Measurements from ENCODE around the gene TRMU.
A peak's percentile ranks its signal among the peaks of the same experiment; 100 is the strongest.

TRMU gene

DNA sequence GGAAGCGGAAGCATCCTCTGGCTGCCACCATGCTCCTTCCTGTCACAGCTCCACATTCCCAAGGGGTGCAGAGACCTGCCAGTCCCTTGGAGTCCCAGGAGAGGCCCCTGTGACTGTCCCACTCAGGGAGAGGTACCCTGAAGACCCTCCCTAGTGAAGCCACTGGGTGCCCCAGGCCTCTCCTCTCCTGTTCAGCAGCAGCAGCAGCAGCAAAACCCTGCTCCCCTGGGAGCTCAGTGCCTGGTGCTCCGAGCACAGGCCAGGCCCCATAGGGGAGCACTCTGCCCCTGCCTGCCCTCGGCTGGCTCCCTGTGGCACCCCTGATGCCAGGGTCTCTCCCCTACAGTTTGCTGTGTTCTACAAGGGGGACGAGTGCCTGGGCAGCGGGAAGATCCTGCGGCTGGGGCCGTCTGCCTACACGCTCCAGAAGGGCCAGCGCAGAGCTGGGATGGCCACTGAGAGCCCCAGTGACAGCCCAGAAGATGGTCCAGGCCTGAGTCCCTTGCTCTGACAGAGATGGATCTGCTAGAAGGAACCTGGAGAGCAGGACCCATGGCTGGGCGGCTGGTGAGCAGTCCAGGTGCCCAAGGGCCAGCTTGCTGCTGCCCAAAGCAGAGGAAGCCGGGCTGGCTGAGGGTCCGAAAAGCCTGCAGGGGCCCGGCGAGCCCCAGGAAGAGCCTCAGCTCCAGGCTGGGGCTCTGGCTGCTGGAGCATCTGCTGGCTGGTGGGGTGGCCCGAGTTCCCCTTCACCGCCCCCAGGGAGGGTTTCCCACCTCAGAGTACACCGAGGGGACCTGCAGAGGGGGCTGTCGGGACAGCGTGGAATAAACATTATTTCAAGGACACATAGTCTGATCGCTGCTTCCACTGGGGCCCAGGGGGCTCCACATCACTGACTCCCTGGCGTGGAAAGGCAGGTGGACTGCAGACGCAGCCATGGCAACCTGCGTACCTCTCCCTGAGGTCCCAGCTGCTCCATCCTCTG is 21.3 kb downstream of the TRMU start:
- no peak for DNase-seq (ENCODE audit: low read depth)

GRCh38 chr22:46357711-46358520 is 22.4 kb downstream of the TRMU start:
- no peak for DNase-seq (ENCODE audit: low read depth)

GRCh38 chr22:46358766-46359165 is 23.3 kb downstream of the TRMU start:
- no peak for DNase-seq (ENCODE audit: low read depth)

DNA sequence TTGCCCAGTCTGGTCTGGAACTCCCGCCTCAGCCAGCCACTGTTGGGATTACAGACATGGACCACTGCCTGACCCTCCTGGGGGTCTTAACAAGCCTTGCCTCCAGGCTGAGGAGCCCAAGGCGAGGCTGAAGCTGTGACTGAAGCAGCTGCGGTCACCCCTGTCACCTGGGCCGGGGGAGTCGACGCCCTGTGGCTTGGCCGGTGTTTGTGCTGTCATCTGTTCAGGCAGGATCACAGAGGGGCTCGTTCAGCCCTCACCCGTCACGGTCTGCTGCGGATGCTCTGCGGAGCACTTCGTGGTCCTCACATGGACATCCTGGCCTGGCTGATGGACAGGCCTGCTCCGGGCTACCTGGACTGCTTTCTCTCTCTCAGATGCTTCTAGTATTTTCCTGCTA is 23.8 kb downstream of the TRMU start:
- no peak for DNase-seq (ENCODE audit: low read depth)

DNA sequence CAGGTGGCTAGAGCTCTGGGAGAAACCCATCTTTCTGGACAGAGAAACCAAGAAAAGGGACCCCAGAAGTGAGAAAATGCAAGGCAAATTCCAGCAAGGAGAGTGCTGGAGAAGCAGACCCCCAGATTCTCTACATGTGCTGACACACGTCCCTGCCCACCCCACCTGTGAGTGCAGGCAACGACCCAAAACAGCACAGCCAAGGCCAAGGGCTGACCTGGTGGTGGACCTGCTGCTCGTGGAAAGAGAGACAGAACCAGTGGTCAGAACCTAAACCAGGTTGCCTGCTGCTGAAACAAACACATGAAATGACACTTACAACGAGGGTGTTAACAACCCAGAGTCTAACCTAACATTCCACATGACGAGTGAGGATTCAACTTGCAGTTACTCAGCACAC is 24.6 kb downstream of the TRMU start:
- no peak for DNase-seq (ENCODE audit: low read depth)

- DNase-seq (ENCODE audit: low read depth): no peak
Observed at GRCh38 chr22:46360891-46361290, 25.4 kb downstream of the TRMU start.

DNA sequence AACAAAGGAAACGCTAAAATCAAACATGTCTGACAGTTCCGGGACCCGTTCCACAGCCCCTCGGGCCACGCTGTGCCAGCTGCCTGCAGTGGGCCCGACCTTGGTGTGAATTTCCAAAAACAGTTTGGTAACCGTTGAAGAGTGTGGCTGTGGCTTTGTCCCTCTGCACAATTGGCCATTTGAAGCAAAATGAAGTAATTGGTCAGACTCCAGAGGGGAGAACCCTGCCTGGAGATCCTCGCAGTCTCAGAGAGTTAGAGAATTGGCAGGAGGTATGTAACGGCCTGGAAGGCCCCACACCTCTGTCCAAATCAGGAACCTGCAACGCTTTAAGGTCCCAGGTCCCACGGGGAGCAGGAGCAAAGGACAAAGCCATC is 26.3 kb downstream of the TRMU start:
- no peak for DNase-seq (ENCODE audit: low read depth)

- DNase-seq (ENCODE audit: low read depth): no peak
Observed at GRCh38 chr22:46362203-46362933, 26.9 kb downstream of the TRMU start.

DNA sequence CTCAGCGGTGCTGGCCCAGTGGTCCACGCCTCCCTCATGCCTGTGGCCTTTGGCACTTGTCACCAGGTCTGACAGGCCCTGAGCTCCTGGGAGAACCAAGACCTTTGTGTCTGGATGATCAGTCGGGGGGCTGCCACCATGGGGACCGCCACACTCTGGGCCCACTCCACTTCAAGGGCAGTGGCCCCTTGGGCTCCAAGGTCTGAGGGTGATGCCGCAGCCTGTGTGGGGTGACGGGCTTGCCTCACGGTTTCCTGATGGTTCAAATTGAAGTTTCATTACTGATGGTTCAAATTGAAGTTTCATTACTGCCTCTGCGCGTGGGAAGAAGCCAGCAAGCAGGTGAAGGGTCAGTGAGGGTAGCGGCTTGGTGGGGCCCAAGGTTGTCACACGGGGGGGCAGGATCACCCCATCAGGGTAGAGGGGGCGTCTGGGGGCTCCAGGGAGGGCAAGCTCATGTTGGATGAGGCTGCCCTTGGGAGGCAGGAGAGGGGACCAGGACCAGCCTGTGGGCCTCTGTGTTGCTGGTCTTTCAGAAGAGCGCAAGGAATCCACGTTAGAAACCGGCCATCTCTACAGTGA is 27.5 kb downstream of the TRMU start:
- DNase-seq (ENCODE audit: low read depth): no peak

- DNase-seq (ENCODE audit: low read depth): no peak
Observed at GRCh38 chr22:46363611-46364321, 28.3 kb downstream of the TRMU start.

DNA sequence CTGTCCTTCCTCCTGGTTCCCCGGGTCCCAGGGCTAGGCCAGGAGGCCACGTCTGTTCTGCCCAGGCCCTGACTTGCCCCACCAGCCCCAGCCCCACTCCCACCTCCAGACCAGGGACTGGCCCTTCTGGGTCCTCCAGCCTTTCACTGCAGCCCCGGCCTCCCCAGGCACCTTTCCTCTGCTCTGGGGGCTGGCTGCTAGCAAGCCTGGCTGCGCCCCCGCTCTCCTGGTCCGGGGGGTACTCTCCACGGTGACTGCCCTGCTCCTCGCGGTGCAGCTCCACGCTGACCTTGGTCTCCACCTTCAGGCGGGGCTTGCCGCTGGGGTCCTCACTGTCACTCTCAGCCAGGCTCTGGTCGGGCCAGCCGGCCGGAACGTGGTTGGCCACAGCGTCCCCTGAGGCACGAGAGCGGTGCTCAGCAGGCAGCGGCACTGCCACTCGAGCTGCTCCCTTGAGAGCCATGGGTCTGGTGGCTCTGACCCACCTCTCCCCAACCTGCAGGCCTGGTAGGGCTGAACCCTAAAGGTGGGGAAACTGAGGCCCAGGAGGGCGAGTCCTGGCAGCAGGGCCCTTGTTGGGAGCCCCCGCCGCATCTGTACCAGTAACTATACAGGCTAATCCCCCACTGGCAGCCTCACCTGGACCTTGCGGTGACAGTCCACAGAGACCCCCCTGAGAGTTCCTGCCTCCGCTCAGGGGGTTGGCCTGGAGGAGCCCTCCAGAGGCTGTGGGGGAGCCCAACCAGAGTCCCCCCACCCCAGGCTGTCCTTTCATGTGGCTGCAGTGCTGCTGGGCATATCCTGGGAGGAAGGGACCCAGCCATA is 29.0 kb downstream of the TRMU start:
- no peak for DNase-seq (ENCODE audit: low read depth)

- DNase-seq (ENCODE audit: low read depth): no peak
Observed at GRCh38 chr22:46365166-46365624, 29.7 kb downstream of the TRMU start.

- DNase-seq (ENCODE audit: low read depth): no peak
Observed at GRCh38 chr22:46366327-46366731, 30.8 kb downstream of the TRMU start.

DNA sequence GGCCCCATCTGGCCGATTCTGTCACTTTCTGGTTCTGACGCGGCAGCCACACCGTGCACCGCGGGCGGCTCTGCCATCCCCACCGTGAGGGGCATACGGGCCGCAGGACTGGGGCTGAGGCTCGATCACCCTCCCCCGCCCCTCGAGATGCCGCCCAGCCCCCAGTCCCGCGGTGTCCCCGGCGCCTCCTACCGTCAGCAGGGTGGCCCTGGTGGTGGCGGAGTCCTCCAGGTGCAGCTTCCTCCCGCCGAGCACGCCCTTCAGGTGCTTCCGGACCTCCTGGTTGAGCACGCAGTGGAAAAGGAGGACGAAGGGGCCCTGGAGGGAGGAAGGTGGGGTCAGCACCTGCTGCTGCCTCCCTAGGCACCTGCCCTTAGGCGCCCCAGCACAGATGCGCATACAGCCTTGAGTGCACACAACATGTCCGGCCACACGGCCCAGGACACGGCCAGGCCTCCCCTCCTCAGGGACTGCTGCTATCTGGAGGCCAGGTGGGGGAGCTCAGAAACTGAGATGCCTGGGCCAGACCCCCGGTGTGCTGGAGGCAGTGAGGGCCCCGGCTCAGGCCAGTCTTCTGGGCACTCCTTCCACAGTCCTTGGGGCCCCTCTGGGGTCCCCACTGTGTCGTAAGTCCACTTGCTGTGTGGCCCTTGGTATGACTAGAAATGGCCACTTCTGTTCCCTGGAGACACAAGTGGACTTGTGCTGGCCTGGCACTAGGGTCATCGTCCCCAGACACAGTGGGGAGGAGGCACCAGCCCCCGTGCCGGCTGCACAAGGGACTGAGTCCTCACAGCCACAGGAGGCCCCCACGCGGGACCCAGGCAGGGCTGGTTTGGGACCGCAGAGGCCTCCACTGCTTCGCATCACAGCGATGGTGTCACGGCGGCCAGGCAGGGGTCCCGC is 31.5 kb downstream of the TRMU start:
- DNase-seq (ENCODE audit: low read depth): no peak

DNA sequence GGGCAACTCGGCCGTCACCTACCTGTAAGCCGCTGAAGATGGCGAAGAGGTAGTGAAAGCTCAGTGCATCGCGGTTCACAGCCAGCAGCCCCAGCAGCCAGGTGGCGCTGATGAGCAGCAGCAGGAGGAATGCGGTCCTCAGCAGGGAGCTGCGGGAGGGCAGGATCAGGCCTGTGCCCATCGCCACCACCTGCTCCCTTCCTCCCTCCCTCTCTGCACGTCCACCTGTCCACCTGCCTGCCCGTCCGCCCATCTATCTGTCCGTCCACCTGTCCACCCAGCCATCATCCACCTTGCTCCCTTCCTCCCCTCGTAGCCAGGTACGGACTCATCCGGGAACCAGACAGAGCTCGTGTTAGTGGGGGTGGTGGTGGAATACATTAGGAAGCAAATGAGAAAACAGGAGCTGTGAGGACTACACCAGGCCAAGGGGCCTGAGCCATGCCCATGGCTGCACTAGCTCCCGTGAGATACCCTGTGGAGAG is 32.2 kb downstream of the TRMU start:
- peak; percentile 65 for DNase-seq (ENCODE audit: low read depth)

DNA sequence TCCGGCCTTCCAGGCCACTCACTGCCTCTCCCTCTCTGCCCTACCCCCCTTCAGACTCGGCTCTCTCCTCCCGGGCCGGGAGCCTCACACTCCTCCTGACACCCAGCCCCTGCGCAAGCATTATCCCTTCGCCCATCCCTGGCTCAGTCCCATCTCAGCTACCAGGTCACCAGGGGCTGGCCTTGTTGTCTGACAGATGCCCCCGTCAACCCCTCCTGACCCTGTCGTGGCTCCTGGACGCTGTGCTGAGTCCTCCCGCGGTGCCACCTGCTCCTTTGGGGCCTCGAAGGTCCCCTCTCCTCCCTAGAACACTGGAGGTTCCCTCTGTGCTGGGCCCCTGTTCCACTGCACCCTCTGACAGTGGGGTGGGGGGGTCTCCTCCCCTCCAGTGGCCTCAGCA is 32.9 kb downstream of the TRMU start:
- DNase-seq (ENCODE audit: low read depth): no peak

GRCh38 chr22:46368871-46369715 is 33.6 kb downstream of the TRMU start:
- no peak for DNase-seq (ENCODE audit: low read depth)

Data from ELR (cell line).